Trophoblast cell (in vitro differentiated cells and primary cell): Measurements from ENCODE around the gene ACBD6.

Experiments
- DNase-seq, 2 donors: peaks; one replicate each; pipeline ENCODE4 v3.0.0-alpha.2; 2016
- H2AFZ ChIP-seq: 2 replicates; pipeline ENCODE4 v1.6.1; 2013; ENCODE audit warnings: low read length, moderate library complexity, mild to moderate bottlenecking; ENCODE audit not compliant: insufficient read depth, poor library complexity
- H2AK5ac ChIP-seq: 2 replicates; pipeline ENCODE4 v1.6.1; 2013; ENCODE audit warnings: mild to moderate bottlenecking, low read length
- H2BK120ac ChIP-seq: 2 replicates; pipeline ENCODE4 v1.6.1; 2013; ENCODE audit warnings: low read length, mild to moderate bottlenecking, moderate library complexity; ENCODE audit not compliant: insufficient read depth, poor library complexity
- H2BK12ac ChIP-seq: 2 replicates; pipeline ENCODE4 v1.6.1; 2013; ENCODE audit warnings: mild to moderate bottlenecking, low read length, moderate library complexity
- H2BK5ac ChIP-seq: 2 replicates; pipeline ENCODE4 v1.6.1; 2013; ENCODE audit warnings: low read length, low read depth, moderate library complexity, mild to moderate bottlenecking; ENCODE audit not compliant: poor library complexity
- H3K14ac ChIP-seq: 2 replicates; pipeline ENCODE4 v1.6.1; 2013; ENCODE audit warnings: mild to moderate bottlenecking, low read length
- H3K18ac ChIP-seq: 2 replicates; pipeline ENCODE4 v1.6.1; 2013; ENCODE audit warnings: mild to moderate bottlenecking, low read length
- H3K23ac ChIP-seq: 2 replicates; pipeline ENCODE4 v1.6.1; 2013; ENCODE audit warnings: low read length
- H3K27ac ChIP-seq: 2 replicates; pipeline ENCODE4 v1.5.1; 2013; ENCODE audit warnings: low read depth, mild to moderate bottlenecking, inconsistent platforms, low read length, moderate library complexity
- H3K27me3 ChIP-seq: 2 replicates; pipeline ENCODE4 v1.6.1; 2013; ENCODE audit warnings: inconsistent platforms, mild to moderate bottlenecking, low read length, moderate library complexity; ENCODE audit not compliant: insufficient read depth
- H3K36me3 ChIP-seq, 2 experiments: 1 replicate in 1 of 2; 2 replicates in 1 of 2; pipeline ENCODE4 v1.6.1; 2013; ENCODE audit warnings: low read length in 2 of 2, mild to moderate bottlenecking in 2 of 2, moderate library complexity in 1 of 2; ENCODE audit not compliant: insufficient read depth in 2 of 2, control insufficient read depth in 1 of 2
- H3K4ac ChIP-seq: 2 replicates; pipeline ENCODE4 v1.6.1; 2013; ENCODE audit warnings: low read depth, mild to moderate bottlenecking, low read length, moderate library complexity
- H3K4me1 ChIP-seq, 2 experiments: 1 replicate in 1 of 2; 2 replicates in 1 of 2; pipeline ENCODE4 v1.6.1; 2013; ENCODE audit warnings: low read length in 2 of 2, mild to moderate bottlenecking in 2 of 2, moderate library complexity in 1 of 2; ENCODE audit not compliant: insufficient read depth in 2 of 2, control insufficient read depth in 1 of 2
- H3K4me2 ChIP-seq: 2 replicates; pipeline ENCODE4 v1.6.1; 2013; ENCODE audit warnings: inconsistent platforms, mild to moderate bottlenecking, low read length, moderate library complexity
- H3K4me3 ChIP-seq: 2 replicates; pipeline ENCODE4 v1.5.1; 2013; ENCODE audit warnings: mild to moderate bottlenecking, low read depth, low read length, inconsistent platforms
- H3K79me1 ChIP-seq: one replicate; pipeline ENCODE4 v1.6.1; 2013; ENCODE audit warnings: low read length
- H3K79me2 ChIP-seq: 2 replicates; pipeline ENCODE4 v1.6.1; 2013; ENCODE audit warnings: low read length, mild to moderate bottlenecking; ENCODE audit not compliant: control insufficient read depth, insufficient read depth, poor library complexity
- H3K9ac ChIP-seq: 2 replicates; pipeline ENCODE4 v1.6.1; 2013; ENCODE audit warnings: mild to moderate bottlenecking, low read length
- H3K9me3 ChIP-seq: 2 replicates; pipeline ENCODE4 v1.6.1; 2013; ENCODE audit warnings: low read depth, mild to moderate bottlenecking, control low read depth, inconsistent platforms, low read length; ENCODE audit not compliant: insufficient read depth
- H4K12ac ChIP-seq: 2 replicates; pipeline ENCODE4 v1.6.1; 2013; ENCODE audit warnings: low read depth, mild to moderate bottlenecking, low read length, moderate library complexity
- H4K8ac ChIP-seq: 2 replicates; pipeline ENCODE4 v1.6.1; 2013; ENCODE audit warnings: low read depth, mild to moderate bottlenecking, low read length, moderate library complexity
- H4K91ac ChIP-seq: one replicate; pipeline ENCODE4 v1.6.1; 2013; ENCODE audit warnings: low read depth, mild to moderate bottlenecking, low read length, moderate library complexity
- WGBS: extraction: QIAGEN DNeasy Blood & Tissue Kit; methylation state at CpG from one replicate; pipeline ENCODE4 v1.1.7; 2013; ENCODE audit warnings: missing lambda C conversion rate; ENCODE audit not compliant: insufficient read length, insufficient coverage; ENCODE audit errors: extremely low coverage; 5-methylcytosine and 5-hydroxymethylcytosine counted together

The ACBD6 gene

GRCh38 chr1:180291004-180291403, 211.4 kb downstream of the ACBD6 start:
- no peak overlapping the region for H2BK5ac ChIP-seq
- H4K8ac ChIP-seq, result no peak overlapping the region
- no peaks in the 10 kb centered on the region for H3K79me2 ChIP-seq
- no peak overlapping the region for H3K27ac ChIP-seq
- no peak overlapping the region for H3K14ac ChIP-seq
- no peak overlapping the region for H3K23ac ChIP-seq
- no peak overlapping the region for H3K4ac ChIP-seq
- WGBS, result no CpG with 5 or more reads among the region's 1 CpG
- no peaks in the 10 kb centered on the region for H3K79me1 ChIP-seq
- H3K4me2 ChIP-seq, result no peak overlapping the region
- no peak overlapping the region for H3K9ac ChIP-seq
- no peaks in the 10 kb centered on the region for H3K4me1 ChIP-seq
- no peak overlapping the region for H2AK5ac ChIP-seq
- H4K91ac ChIP-seq, result no peak overlapping the region
- H4K12ac ChIP-seq, result no peak overlapping the region
- no peaks in the 10 kb centered on the region for H3K9me3 ChIP-seq
- no peak overlapping the region for H3K18ac ChIP-seq
- H2BK12ac ChIP-seq, result no peak overlapping the region
- no peaks in the 10 kb centered on the region for H3K36me3 ChIP-seq
- H3K27me3 ChIP-seq, result no peaks in the 10 kb centered on the region
- no peak overlapping the region for H3K4me3 ChIP-seq
- no peak overlapping the region for H2BK120ac ChIP-seq
- peak in 1 of 2 donors; percentile 11 for DNase-seq
- no peak overlapping the region for H2AFZ ChIP-seq

- no peak overlapping the region for H3K27ac ChIP-seq
- no peak overlapping the region for H4K8ac ChIP-seq
- H2AK5ac ChIP-seq, result no peak overlapping the region
- no peak overlapping the region for H4K12ac ChIP-seq
- H2BK120ac ChIP-seq, result no peak overlapping the region
- DNase-seq, result peak in 1 of 2 donors; percentile 52
- H3K4ac ChIP-seq, result no peak overlapping the region
- no CpG with 5 or more reads among the region's 6 CpGs for WGBS
- H2BK12ac ChIP-seq, result no peak overlapping the region
- H3K4me2 ChIP-seq, result no peak overlapping the region
- H2AFZ ChIP-seq, result no peak overlapping the region
- no peak overlapping the region for H3K18ac ChIP-seq
- H3K9ac ChIP-seq, result no peak overlapping the region
- H2BK5ac ChIP-seq, result no peak overlapping the region
- H3K36me3 ChIP-seq, result no peaks in the 10 kb centered on the region
- no peaks in the 10 kb centered on the region for H3K9me3 ChIP-seq
- no peaks in the 10 kb centered on the region for H3K79me2 ChIP-seq
- no peak overlapping the region for H4K91ac ChIP-seq
- H3K23ac ChIP-seq, result no peak overlapping the region
- H3K4me3 ChIP-seq, result no peak overlapping the region
- no peaks in the 10 kb centered on the region for H3K27me3 ChIP-seq
- H3K4me1 ChIP-seq, result no peaks in the 10 kb centered on the region
- H3K14ac ChIP-seq, result no peak overlapping the region
- no peaks in the 10 kb centered on the region for H3K79me1 ChIP-seq
Measured at GRCh38 chr1:180290265-180291001, 211.9 kb downstream of the ACBD6 start.

- DNase-seq, result no peak
- Histone ChIP-seq H3K79me2 (no peaks in the 10 kb centered on the region), H3K4me1 (no peaks in the 10 kb centered on the region), H3K18ac (no peak overlapping the region), H2BK120ac (no peak overlapping the region), H4K91ac (no peak overlapping the region), H2AFZ (no peak overlapping the region), H3K4me2 (no peak overlapping the region), H3K4me3 (no peak overlapping the region), H3K79me1 (no peaks in the 10 kb centered on the region), H3K9me3 (no peaks in the 10 kb centered on the region), H3K9ac (no peak overlapping the region), H2BK5ac (no peak overlapping the region), H4K8ac (no peak overlapping the region), H3K4ac (no peak overlapping the region), H3K36me3 (no peaks in the 10 kb centered on the region), H3K23ac (no peak overlapping the region), H3K27me3 (no peaks in the 10 kb centered on the region), H4K12ac (no peak overlapping the region), H2AK5ac (no peak overlapping the region), H3K27ac (no peak overlapping the region), H3K14ac (no peak overlapping the region), H2BK12ac (no peak overlapping the region)
- no CpG with 5 or more reads among the region's 1 CpG for WGBS
Measured at GRCh38 chr1:180288940-180289339, 213.4 kb downstream of the ACBD6 start.

- Histone ChIP-seq H3K79me2 (no peaks in the 10 kb centered on the region), H2AFZ (no peak overlapping the region), H3K23ac (no peak overlapping the region), H2AK5ac (no peak overlapping the region), H4K91ac (no peak overlapping the region), H3K4ac (no peak overlapping the region), H3K27ac (no peak overlapping the region), H3K27me3 (no peaks in the 10 kb centered on the region), H3K36me3 (no peaks in the 10 kb centered on the region), H3K9me3 (no peaks in the 10 kb centered on the region), H3K4me2 (no peak overlapping the region), H4K8ac (no peak overlapping the region), H4K12ac (no peak overlapping the region), H3K18ac (no peak overlapping the region), H3K4me1 (no peaks in the 10 kb centered on the region), H2BK12ac (no peak overlapping the region), H3K4me3 (no peak overlapping the region), H2BK5ac (no peak overlapping the region), H3K79me1 (no peaks in the 10 kb centered on the region), H2BK120ac (no peak overlapping the region), H3K14ac (no peak overlapping the region), H3K9ac (no peak overlapping the region)
- DNase-seq, result no peak
- no CpG with 5 or more reads among the region's 3 CpGs for WGBS
Measured at GRCh38 chr1:180287988-180288705, 214.2 kb downstream of the ACBD6 start.
